Stimulated activated CD8-positive, alpha-beta memory T cell treated with anti-CD3 and anti-CD28 coated beads, Interleukin-7, amount 100 ng/mL, for 1 hour (primary cell): Measurements from ENCODE around the gene ZFAND3.

ENCODE experiments used
- DNase-seq, 2 donors: peaks; one replicate each; pipeline ENCODE4 v3.0.0-alpha.2; 2020; ENCODE audit warnings: low read depth in 2 of 2

ZFAND3 gene

DNA sequence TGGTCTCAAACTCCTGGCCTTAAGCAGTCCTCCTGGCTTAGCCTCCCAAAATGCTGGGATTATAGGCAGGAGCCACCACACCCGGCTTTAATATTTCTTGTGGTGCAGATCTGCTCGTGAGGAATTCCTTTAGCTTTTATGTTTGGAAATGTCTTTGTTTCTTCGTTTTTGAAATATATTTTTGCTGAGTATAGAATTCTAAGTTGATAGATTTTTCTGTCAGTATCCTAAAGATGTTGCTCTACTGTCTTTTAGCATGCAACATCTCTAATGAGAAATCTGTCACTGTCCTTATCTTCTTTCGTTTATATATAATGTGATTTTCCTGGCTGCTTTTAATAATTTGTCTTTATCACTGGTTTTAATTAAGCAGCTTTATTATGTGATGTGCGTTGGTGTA, 75.1 kb downstream of the ZFAND3 start:
- no peak for DNase-seq

GRCh38 chr6:37897321-37897720, 77.8 kb downstream of the ZFAND3 start:
- no peak for DNase-seq

- DNase-seq, result no peak
These were observed 78.4 kb downstream of the ZFAND3 start for GRCh38 chr6:37897818-37898515.

DNA sequence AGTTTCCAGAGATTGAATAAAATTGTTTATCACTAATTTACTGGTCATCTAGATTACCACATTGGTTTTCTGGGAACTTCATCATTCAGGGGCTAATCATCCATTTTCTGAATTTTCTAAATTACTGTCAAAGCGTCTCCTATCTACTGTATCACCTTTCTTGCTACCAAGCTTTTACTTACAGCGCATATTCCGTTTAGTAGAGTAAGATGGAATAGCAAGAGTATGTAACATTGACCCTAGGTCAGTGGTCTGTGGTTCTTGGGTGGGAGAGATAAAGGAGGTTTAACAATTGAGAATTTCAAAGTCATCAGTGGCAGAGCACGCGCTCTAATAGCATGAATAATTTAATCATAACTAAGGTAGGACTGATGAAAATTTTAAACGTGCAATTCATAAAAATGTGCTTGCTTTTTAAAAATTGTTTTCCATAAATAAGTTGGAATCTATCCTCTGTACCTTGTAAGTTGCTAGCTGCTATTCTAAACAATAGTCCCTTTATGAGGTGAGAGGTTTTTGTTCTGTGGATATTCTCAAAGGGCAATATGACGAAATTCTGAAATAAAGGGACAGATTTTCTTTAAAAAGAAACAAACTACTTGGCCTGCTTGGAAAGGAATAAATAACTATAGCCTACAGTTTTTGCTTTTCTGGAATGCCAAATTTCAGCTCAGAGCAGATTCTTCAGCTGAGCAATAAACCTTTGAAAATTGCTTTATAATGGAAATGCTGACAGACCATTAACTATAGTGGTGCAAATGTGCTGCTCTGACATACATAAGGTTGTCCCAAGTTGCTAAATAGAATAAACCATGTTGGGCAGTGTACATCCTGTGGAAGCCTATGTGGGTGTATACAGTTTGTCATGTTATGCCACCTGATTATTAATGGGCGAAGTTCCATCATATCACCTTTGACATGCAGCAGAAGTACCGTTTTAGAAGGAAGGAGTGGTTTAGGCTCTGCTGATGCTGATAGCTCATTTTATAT, 84.1 kb downstream of the ZFAND3 start:
- no peak for DNase-seq

- DNase-seq, result no peak
These were observed 85.1 kb downstream of the ZFAND3 start for GRCh38 chr6:37904590-37904989.

- no peak for DNase-seq
These were observed 86.6 kb downstream of the ZFAND3 start for GRCh38 chr6:37906121-37906520.

GRCh38 chr6:37910998-37911397, 91.5 kb downstream of the ZFAND3 start:
- DNase-seq, result no peak

GRCh38 chr6:37913210-37913609, 93.7 kb downstream of the ZFAND3 start:
- DNase-seq, result no peak

- DNase-seq, result no peak
These were observed 95.9 kb downstream of the ZFAND3 start for GRCh38 chr6:37915463-37915862.

DNA sequence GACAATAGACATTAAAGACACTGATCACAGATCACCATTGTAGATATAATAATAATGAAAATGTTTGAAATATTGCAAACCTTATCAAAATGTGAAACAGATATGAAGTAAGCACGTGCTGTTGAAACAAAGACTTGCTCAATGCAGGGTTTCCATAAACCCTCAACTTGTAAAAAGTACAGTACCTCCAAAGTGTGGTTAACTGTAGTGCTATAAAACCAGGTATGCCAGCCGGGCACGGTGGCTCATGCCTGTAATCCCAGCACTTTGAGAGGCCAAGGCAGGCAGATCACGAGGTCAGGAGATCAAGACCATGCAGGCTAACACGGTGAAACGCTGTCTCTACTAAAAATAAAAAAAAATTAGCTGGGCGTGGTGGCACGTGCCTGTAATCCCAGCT, 96.6 kb downstream of the ZFAND3 start:
- DNase-seq, result no peak

GRCh38 chr6:37916675-37917074, 97.1 kb downstream of the ZFAND3 start:
- DNase-seq, result no peak

GRCh38 chr6:37917566-37917965, 98.0 kb downstream of the ZFAND3 start:
- no peak for DNase-seq

DNA sequence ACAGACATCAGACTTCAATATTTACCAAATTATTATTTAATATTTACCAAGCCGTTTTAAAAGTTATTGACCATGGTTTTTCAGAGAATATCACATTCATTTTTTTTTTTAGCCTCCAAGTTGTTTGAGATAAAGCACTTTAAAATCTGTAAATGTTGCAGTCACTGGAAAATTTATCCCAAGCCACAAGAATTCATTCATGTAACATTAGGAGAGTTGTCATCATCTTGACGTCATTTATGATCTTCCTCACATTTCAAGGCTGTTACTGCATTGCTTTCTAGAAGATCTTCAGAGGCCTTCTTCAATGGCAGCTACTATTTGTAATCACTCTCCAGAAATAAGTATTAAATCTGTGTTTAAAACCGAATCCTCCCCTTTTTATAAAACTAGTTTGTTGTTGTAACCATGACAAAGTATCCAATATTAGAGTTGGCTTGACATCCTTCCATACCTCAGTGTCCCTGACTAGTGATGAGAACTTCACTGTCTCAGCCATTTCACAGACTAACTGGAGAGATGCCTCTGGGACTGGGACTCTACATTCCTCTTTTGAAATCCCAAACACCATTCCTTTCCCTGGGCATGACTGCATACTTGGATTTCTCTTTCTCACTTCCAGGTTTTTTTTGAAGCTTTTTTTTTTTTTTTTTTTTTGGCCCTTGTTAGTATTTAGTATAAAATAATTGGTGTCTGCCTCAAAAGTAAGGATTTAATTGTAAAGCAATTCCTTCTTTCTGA, 100.1 kb downstream of the ZFAND3 start:
- DNase-seq, result no peak

DNA sequence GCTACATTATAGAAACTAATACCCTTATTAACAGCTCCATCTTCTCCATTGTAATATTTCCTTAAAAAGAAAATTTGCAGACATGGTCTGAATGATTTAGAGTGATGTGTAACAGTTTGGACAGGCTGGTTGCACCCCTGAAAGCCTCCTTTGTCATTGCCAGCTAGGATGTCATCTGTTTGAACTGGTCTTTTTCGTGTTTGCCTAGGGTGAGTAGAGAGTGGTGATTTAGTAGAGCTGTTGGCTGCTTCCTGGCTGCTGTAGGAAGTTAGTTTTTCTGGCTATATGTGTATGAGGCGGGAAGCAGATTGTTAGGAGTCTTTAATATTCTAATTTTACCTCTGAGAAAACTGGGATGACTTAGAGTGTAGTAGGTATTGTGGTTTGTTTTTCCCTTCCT, 101.1 kb downstream of the ZFAND3 start:
- DNase-seq, result no peak

- DNase-seq, result no peak
These were observed 103.0 kb downstream of the ZFAND3 start for GRCh38 chr6:37922563-37922962.

DNA sequence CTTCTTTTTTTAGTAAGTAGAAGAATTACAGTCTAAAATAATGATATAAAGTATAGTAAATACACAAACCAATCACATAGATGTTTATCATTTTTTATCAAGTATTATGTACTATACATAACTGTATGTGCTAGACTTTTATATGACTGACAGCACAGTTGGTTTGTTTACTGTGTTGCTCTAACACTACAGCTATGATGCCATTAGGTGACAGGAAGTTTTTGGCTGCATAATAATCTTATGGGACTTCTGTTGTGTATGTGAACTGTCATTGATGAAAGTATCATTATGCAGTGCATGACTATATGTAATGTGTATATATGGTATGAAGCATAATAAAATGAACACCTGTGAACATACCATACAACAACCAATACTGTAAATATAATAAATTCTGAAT, 104.0 kb downstream of the ZFAND3 start:
- no peak for DNase-seq

DNA sequence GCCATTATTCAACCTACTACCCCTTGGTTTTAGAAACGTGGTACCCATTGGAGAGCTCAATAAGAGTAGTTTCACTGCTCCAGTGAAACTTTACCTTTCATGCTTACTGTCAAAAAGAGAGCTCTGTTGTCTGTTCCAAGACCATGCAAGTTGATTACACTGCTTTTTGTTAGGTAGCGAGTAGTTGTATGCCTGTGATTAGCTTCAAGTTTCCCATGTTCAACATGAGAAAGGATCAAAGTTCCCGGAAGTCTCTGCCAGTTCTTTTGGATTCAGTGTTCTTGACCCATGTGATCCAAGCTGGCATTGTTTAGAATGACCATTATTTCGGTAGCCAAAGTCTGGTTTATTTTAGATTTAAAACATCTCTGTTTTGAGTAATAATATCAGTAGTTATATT, 107.1 kb downstream of the ZFAND3 start:
- DNase-seq, result no peak

GRCh38 chr6:37928217-37928616, 108.7 kb downstream of the ZFAND3 start:
- DNase-seq, result no peak

DNA sequence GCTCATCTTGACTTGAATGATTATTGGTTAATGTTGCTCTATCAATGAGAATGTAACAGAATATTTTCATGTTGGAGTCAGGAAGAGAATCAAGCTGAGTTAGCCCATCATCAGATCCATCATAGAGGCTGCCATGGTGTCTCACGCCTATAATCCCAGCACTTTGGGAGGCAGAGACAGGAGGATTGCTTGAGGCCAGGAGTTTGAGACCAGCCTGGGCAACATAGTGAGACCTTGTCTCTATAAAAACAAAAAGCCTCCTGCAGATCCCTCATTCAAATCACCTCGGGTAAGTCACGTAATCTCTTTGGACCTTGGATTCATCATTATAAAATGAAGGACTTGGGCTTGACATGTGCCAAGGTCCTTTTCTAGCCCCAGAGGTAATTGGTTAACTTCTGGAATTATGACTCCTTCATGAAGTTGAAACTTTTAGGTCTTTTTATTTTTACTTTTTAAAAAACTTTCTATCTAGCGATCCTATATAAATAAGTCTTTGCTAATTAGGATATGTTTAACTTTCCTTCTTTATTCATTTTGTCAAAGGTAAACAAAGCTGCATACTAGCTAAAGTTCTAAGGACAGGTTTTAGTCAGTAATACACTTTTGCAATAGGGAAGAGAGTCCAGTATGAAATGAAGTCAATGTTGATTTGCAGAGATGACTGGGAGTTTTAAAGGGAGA, 110.9 kb downstream of the ZFAND3 start:
- no peak for DNase-seq

DNA sequence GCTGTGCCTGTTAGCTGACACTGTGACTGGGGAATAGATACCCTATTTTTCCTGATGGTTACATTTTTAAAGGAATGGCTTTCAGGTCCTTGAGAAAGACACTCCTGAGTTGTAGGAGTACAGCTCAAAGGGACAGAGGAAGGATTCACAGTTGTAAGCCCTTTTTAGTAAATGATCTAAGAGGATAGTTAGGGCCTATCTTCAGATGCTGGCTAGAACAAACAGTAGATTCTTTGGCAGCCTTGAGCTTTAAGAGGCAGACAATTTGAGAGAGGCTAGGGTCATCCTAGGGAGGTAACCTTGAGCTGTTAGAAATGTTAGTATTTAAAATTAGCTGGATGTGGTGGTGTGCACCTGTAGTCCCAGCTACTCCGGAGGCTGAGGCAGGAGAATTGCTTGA, 111.5 kb downstream of the ZFAND3 start:
- DNase-seq, result no peak

DNA sequence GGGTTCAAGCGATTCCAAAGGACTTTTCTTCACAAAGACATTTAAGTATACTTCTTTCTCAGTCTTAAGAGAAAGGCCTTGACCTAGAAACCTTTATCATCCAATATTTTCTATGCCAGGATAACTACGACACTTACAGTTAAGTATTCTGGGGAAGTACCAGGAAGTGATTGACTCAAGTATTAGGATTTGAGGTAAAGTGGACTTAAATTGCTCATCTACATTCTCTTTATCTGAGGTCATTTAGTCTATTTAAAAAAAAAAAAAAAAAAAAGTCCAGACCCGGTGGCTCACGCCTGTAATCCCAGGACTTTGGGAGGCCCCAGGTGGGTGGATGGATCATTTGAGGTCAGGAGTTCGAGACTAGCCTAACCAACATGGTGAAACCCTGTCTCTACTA, 114.7 kb downstream of the ZFAND3 start:
- no peak for DNase-seq

DNA sequence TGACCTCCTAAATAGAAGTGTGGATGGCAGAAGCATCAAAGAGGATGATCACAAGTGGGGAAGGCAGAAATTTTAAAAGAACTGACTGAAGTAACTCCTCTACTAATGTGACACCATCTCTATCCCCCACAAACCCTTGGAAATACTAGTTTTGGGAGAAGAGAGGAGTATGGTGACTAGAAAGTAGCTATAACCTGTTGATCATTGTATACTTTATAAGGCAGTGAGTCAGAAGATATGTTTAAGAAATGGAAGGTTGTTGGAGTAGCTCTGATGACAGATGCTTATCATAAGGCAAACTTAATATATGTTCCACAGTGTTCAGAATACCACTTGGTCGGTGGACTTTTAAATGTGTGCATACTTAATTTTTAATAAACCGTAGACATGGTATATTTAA, 116.6 kb downstream of the ZFAND3 start:
- DNase-seq, result no peak
